ENCODE results near the gene PTEN. TPM values are rescaled to one million over a fixed set of nuclear protein-coding genes. Genes with fewer than 3 reads are reported as not detected.
"Not testable (repeated sequence)": the region's sequence is repeated elsewhere in the genome, so short reads cannot be mapped to it uniquely, and the experiment has no call there.

PTEN gene
- total RNA-seq, 3 donors from 2014 or later: 94.1 to 118 (median 118) TPM

- ATAC-seq (no peak), DNase-seq (no peak)
- H3K9me3 ChIP-seq: no peaks in the 10 kb centered on the region
- TF ChIP-seq CTCF (IDR thresholded peaks at IDR 0.05): no peak
- no peak overlapping the region for H3K4me3 ChIP-seq
- intact Hi-C loops (cut with DNase I, micrococcal nuclease): loop anchor here (10.0 kb wide), 1 partner anchor 707 kb away; no protein-coding TSS in a partner anchor
- H3K36me3 ChIP-seq (ENCODE audit: low read depth): no peaks in the 10 kb centered on the region
- H3K4me1 ChIP-seq (ENCODE audit: low read depth): peaks cover 12% of the 10 kb centered on the region
Observed at GRCh38 chr10:87847550-87847949, 15.9 kb upstream of the PTEN start.

GRCh38 chr10:87849001-87849400, 14.4 kb upstream of the PTEN start:
- DNase-seq (no peak), ATAC-seq (no peak)
- TF ChIP-seq CTCF (IDR thresholded peaks at IDR 0.05): no peak
- H3K9me3 ChIP-seq: no peaks in the 10 kb centered on the region
- intact Hi-C loops (cut with DNase I, micrococcal nuclease): loop anchor here (10.0 kb wide), 1 partner anchor 706 kb away; no protein-coding TSS in a partner anchor
- peaks cover 7% of the 10 kb centered on the region for H3K4me1 ChIP-seq (ENCODE audit: low read depth)
- no peak overlapping the region for H3K4me3 ChIP-seq
- H3K36me3 ChIP-seq (ENCODE audit: low read depth): no peaks in the 10 kb centered on the region

- peak; percentile 93 for ATAC-seq
- intact Hi-C loops (cut with DNase I, micrococcal nuclease): loop anchor here in 1 of 2 donors (10.0 kb wide), 1 partner anchor 534 kb away; no protein-coding TSS in a partner anchor
- peak; percentile 40 for TF ChIP-seq CTCF (IDR thresholded peaks at IDR 0.05)
- DNase-seq: peak in 2 of 3 donors; percentile 54 to 71
- Histone ChIP-seq H3K4me3 (no peak overlapping the region), H3K9me3 (no peaks in the 10 kb centered on the region), H3K4me1 (ENCODE audit: low read depth) (peaks cover 4% of the 10 kb centered on the region), H3K36me3 (ENCODE audit: low read depth) (no peaks in the 10 kb centered on the region)
Observed at GRCh38 chr10:87850742-87851205, 12.7 kb upstream of the PTEN start.

GRCh38 chr10:87852089-87852488, 11.3 kb upstream of the PTEN start:
- Histone ChIP-seq H3K9me3 (no peaks in the 10 kb centered on the region), H3K4me1 (ENCODE audit: low read depth) (no peaks in the 10 kb centered on the region), H3K36me3 (ENCODE audit: low read depth) (no peaks in the 10 kb centered on the region), H3K4me3 (no peak overlapping the region)
- intact Hi-C loops (cut with DNase I, micrococcal nuclease): loop anchor here in 1 of 2 donors (10.0 kb wide), 1 partner anchor 533 kb away; no protein-coding TSS in a partner anchor
- TF ChIP-seq CTCF (IDR thresholded peaks at IDR 0.05): no peak
- ATAC-seq (no peak), DNase-seq (no peak)

GRCh38 chr10:87855247-87855646, 8.2 kb upstream of the PTEN start:
- DNase-seq; H3K36me3 ChIP-seq (ENCODE audit: low read depth); ATAC-seq; H3K9me3 ChIP-seq; H3K4me1 ChIP-seq (ENCODE audit: low read depth); H3K4me3 ChIP-seq: not testable (repeated sequence)
- intact Hi-C loops (cut with DNase I, micrococcal nuclease): loop anchor here in 1 of 2 donors (10.0 kb wide), 1 partner anchor 530 kb away; no protein-coding TSS in a partner anchor

- intact Hi-C loops (cut with DNase I, micrococcal nuclease): loop anchor here in 1 of 2 donors (10.0 kb wide), 1 partner anchor 529 kb away; no protein-coding TSS in a partner anchor
- H3K4me1 ChIP-seq (ENCODE audit: low read depth); H3K4me3 ChIP-seq; H3K9me3 ChIP-seq; DNase-seq; ATAC-seq; H3K36me3 ChIP-seq (ENCODE audit: low read depth): not testable (repeated sequence)
Observed at GRCh38 chr10:87855665-87856064, 7.8 kb upstream of the PTEN start.

Measured in mucosa of descending colon (tissue), 3 donors.